Activated CD8-positive, alpha-beta memory T cell treated with anti-CD3 and anti-CD28 coated beads, Interleukin-2, amount 50 U/mL, for 24 hours (primary cell): ENCODE results near the gene ALDH1A1.
"Not testable (repeated sequence)": the region's sequence is repeated elsewhere in the genome, so short reads cannot be mapped to it uniquely, and the experiment has no call there.

ENCODE experiments used
- DNase-seq: peaks from one replicate; pipeline ENCODE4 v3.0.0-alpha.2; 2020; ENCODE audit errors: extremely low read depth

The ALDH1A1 gene

DNA sequence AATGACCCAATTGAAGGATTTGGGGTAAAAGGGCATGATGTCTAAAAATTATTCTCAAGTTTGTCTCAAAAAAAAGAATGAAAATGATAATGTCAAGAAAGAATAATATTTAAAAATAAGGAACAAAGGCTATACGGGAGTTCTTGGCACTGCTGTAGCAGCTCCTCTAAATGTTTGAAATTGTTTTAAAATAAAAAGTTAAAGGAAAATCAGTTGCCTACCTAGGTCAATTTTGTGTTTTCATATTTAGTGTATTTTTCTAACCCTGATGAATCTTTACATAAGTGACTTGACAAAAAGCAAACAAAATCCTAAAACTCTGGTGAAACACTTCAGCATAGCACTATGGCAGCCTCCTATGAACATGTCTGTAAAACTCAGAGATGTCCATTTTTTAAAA lies 56.4 kb downstream of the ALDH1A1 start:
- no peak for DNase-seq

DNA sequence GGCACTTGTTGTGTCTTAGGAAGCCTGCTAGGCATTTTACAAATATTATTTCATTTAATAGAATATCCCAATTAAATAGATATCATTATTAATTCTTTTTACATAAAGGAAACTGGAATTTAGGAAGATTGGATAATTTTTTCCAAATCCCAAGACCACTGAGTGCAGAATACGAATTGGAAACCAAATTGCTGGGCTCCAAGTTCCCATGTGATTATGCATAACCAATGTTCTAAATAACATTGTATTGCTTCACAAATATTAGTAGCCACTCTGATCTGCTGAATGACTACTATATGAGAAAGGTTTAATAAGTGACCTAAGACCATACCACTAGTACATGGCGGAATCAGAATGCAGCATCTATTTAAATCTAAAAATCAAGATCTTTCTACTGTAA lies 57.7 kb downstream of the ALDH1A1 start:
- no peak for DNase-seq

DNA sequence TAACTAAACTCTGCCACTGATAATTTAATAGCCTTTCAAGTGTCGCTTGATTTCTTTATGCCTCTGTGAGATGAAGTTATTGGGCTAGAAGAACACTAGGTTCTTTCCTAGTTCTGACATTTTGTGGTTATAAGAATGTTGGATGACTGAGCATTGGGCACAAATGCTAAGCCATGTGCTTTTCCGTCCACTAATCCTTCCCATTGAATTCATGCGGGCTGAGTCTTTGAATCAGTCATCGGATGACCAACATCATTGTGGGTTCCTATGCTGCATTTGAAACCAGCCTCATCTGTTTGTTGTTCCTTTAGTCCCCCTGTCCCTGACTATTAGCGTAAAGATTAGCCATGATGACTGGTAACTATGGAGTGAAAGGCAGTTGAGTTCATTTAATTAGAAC lies 58.5 kb downstream of the ALDH1A1 start:
- DNase-seq = no peak

DNA sequence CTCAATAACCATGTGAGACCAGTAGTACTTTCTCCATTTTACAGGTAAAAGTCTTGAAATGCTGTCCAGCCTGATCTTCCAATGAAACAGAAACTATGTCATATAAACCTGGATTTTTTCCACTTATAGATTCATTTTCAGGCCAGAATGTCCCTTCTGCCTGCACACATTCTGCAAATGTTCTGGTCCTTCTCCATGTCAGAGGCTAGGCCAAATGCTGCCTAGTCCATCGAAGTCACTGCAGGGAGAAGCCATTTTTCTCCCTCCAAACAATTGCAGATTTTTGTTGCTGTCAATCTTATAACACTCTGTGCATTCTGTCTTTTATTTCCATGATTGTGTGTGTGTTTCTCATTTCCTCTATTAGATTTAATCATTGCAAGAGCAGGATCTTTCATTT lies 59.4 kb downstream of the ALDH1A1 start:
- no peak for DNase-seq

DNA sequence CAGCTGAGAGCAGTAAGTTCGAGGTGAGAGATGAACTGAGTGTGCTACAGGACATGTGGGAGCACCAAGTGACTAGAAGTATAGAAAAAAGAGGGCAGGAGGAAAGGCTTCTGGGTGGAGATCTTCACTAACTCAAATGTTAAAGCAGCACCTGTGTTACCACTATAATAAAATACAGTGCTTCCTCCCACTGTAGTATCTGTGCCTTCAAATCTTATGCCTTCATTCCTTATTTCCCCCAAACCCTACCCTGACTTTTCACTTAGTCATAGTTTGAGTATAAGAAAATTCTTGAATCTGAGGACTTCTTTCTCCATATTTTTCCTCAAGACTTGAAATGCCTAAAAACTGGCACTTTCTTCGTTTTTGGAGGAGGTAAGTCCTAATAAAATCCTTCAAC lies 61.8 kb downstream of the ALDH1A1 start:
- no peak for DNase-seq

DNA sequence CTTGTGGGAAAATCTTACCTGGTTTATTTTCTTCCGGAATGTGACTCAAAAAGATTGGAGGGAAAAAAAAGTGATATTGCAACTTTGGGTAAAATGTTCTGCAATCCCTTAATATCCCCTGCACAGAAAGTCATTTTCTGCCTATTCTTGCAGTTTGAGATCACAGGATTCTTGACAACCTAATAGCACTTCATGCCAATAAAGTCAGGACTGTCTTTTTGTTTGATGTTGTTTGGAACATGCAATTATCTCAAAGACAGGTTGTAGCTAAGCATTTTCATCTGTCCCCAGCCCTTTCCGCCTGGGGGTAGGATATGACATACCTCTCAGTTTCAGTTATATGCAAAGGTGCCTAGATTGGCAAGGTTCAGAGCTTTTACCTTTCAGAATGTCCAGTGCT lies 63.9 kb downstream of the ALDH1A1 start:
- DNase-seq = no peak

DNA sequence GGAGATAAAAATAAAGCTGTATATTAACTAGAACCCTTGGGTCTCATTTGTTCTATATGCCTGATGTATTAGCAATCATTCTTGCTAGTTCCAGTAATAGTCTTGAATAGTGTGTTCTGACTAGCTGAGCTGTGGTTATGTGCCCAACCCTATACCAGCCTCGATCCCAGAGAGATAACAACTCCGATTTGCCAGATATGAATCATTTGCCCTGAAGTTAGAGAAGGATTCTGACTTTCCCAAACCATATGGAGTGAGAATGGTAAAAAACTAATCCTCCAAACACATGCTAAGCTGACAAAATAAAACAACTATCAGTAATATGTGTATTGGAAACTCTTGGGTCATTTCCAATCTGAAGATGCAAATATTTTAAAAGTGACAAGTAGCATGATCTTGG lies 64.8 kb downstream of the ALDH1A1 start:
- no peak for DNase-seq

DNA sequence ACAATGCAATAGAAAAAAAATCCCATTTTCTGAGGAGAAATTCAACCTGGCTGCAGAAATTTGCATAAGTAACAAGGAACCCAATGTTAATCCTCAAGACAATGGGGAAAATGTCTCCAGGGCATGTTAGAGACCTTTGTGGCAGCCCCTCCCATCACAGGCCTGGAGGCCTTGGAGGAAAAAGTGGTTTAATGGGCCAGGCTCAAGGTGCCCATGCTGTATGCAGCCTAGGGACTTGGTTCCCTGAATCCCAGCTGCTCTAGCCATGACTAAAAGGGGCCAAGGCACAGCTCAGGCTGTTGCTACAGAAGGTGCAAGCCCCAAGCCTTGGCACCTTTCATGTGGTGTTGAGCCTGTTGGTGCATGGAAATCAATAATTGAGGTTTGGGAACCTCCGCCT lies 66.5 kb downstream of the ALDH1A1 start:
- no peak for DNase-seq

DNA sequence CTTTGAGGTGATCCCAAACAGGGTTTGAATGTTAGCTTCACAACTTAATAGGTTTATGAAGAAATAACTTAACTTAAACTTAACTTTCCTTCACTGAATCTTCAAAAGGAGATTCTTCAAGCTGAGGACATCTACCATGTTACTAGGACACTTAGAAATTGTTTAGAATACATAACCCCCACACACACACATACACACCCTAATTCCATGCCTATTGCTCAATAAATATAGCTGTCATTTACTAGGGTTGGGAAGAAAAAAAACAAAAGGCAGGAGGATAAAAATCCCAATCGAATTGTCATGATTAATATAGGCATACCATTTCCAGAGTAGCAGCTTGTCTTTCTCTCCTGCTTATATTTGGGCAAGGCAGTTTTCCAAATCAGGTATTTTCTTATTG lies 68.3 kb downstream of the ALDH1A1 start:
- no peak for DNase-seq

DNA sequence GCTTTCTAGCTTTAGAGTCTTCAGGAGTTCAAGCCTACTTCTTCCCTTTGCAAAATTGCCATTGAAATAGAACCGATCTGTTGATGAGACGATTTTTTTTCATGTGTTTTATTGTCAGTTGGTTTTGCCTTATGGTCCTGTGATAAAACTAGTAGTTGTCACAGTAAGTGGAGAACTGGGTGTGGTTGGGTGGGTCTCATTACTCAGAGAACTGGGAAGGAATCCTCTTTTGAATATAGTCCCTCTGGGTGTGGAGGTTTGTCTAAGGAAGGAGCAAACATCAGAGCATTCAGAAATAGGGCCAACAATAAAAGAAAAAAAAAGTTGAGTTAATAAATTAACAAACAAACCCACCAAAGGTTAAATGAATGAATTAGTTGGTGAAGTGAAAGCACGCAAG lies 69.0 kb downstream of the ALDH1A1 start:
- no peak for DNase-seq

DNA sequence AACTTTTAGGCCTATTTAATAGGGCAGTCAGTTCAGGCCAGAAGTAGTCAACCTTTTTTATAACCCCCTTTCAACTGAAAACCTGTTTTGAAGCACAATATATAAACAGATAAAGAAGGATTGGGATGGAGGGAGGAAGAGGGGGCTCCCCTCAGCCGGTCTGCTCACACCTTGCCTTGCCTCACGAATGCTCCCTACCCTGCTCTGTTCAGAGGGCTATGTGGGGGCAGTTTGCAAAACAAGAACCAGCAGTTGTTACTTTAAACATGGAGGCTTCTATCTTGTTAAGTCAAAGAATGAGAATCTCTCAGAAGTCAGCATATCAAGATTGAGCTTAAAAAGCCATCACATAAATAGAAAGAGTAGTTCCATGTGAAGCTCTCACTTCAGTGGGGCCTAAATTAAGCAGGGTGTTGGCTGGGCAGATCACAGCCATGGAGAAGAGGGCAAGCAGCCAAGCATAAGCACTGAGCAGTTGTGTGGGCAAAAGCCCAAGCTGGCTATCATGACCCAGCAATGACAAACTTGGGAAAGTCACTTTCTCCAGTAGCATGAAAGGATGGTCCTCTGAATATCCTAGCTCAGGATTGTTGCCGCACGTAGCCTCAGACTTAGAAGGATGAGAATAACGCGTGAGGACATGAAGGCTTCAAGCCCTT lies 70.6 kb downstream of the ALDH1A1 start:
- no peak for DNase-seq

DNA sequence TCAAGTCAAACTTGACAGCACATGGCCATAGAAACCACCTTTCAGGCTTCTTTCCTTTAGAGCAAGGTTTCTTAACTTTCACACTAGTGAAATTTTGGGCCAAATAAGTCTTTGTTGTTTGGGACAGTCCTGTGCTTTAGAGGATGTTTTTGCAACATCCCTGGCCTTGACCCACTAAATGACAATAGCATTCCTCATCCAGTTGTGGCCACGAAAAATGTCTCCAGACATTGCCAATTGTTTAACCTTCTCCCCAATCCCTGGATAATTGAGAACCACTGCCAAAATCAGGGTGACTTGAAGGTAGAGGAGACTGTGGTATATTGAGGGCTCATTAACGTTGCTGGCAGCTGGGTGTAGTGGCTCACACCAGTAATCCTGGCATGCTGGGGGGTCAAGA lies 72.0 kb downstream of the ALDH1A1 start:
- no peak for DNase-seq

DNA sequence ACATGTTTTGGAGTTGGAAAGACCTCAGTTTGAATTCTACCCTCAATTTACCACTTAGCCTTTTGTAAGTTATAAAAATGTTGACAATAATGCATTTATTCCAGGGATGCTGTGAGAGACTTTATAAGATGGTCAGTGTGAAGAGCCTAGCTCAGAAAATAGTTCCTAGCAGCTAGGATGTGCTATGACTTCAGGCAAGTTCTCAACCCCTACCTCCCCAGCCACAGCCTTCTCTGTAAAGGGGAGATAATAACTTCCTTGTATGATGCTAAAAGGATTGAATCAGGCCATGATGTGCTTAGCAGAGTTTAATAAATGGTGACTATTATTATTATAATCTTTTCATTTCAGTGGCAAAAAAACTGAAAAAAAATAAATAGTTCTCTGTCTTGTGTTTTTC lies 77.6 kb downstream of the ALDH1A1 start:
- no peak for DNase-seq

DNA sequence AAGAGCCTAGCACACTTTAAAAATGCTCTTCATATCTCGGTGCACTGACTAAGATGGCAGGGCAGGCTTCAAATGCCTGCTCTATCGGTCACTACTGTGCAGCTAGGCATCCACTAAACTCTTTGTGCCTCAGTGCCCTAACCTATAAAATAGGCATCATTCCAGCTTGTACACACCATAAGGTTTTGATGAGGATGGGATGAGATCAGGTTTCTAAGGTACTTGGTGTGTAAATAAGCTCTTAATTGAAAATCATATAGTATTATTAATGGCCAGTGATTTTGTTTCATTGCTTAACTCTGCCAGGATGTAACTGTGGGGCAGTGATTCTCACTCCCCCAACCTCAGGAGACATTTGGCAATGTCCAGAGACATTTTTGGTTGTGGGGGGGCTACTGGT lies 78.5 kb downstream of the ALDH1A1 start:
- DNase-seq = no peak

DNA sequence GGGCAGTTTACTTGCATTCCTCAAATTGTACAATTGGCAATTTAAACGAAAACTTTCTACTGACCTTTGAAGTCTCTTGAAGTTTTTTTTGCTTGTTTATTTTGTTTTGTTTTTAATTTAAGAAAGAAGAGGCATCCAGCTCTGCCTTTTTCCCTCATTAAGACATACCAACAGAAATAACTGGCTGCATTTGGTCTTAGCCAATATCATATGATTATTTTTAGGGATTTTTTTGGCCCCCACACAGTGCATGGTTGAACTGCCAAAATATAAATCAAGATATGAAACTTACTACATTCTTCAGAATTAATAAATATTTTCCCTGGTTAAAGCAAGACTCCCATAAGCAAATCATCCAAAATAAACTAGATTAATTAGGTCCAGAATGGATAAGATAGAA lies 79.4 kb downstream of the ALDH1A1 start:
- no peak for DNase-seq

DNA sequence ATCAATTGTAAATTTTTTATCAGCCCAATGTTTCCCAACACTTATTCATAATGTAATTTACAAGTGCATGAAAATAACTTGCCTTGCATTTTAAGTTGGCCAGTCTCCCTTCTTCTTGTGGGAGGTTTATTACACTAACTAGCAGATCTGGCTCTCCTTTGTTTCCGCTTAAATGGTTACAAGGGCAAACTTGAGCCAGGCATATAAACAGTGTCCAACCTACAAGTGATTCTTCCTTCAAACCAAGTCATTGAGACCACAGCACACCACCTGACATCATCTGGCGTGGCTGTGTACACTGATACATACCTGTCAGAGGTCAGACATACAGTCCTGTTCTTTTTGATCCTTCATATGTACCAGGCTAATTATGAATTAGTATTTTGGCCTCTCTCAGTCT lies 80.1 kb downstream of the ALDH1A1 start:
- no peak for DNase-seq

DNA sequence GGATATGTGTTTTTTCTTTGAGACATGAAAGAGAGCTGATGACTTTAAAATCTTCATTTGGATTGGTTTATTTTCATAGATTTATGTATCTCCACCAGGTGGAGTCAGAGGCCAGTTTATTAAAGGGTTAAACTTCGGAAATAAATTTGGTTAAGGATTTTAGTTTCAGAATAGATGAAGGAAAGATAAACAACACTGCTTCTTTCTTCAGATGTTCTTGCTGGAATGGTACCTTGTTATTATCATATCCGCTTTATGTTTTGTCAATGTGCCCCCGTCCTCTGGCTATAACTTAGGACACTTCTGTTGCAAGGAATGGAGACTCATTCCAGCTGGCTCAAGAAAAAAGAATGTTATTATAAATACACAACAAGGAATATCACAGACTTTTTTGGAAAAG lies 81.2 kb downstream of the ALDH1A1 start:
- no peak for DNase-seq

DNA sequence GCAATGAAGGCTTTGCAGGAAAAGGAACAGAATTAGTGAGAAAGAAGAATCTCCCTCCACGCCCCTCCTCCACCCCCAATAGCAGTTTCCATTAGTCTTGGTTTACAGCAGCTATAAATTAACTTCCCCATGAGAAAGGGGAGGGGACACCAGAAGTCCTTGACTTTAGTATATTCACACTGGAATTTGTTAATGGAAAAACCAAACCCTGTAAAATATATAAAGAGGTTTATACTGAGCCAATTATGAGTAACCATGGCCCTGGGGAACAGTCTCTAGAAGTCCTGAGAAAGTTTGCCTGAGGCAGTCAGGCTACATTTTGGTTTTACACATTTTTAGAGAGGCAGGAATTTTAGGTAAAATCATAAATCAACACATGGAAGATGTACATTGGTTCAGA lies 88.5 kb downstream of the ALDH1A1 start:
- DNase-seq = no peak

DNA sequence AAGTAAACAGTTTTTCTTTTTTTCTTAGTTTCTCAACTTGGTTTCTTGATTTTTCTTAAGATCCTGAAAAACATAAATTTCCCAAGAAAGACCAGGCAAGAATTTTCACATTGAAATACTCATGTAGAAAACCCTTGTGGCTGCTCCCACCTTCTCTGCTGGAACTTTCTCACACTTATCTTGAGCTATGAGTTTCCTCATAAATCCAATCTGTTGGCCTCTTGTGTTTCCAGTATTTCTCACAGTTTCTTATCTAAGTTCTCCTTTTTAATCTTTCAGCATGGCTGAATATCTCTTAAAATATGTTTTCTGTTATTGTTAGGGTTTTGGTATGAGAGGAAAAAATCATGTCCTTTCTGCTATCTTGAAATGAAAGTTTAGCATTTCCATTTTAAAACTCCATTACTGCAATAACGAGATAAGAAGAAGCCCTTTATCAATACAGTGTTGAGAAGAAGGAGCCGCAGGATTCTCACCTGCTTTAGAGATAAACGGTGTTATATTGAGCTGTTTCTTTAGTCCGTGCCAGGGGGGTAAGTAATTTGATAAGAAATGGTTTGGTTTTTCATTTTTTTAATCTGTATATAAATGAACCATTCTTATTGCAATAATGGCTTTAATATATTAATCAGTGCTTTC lies 89.3 kb downstream of the ALDH1A1 start:
- no peak for DNase-seq

DNA sequence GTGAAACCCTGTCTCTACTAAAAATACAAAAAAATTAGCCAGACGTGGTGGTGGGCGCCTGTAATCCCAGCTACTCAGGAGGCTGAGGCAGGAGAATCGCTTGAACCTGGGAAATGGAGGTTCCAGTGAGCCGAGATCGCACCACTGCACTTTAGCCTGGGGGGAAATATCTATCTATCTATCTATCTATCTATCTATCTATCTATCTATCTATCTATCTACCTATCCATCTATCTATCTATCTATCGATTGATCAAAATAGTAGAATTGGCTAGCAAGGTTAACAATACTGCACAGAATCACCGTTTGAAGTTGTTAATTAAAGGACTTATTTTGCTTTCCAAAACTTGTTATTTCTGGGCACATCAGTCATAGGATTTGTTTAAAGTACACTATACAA lies 90.1 kb downstream of the ALDH1A1 start:
- not testable (repeated sequence) for DNase-seq

DNA sequence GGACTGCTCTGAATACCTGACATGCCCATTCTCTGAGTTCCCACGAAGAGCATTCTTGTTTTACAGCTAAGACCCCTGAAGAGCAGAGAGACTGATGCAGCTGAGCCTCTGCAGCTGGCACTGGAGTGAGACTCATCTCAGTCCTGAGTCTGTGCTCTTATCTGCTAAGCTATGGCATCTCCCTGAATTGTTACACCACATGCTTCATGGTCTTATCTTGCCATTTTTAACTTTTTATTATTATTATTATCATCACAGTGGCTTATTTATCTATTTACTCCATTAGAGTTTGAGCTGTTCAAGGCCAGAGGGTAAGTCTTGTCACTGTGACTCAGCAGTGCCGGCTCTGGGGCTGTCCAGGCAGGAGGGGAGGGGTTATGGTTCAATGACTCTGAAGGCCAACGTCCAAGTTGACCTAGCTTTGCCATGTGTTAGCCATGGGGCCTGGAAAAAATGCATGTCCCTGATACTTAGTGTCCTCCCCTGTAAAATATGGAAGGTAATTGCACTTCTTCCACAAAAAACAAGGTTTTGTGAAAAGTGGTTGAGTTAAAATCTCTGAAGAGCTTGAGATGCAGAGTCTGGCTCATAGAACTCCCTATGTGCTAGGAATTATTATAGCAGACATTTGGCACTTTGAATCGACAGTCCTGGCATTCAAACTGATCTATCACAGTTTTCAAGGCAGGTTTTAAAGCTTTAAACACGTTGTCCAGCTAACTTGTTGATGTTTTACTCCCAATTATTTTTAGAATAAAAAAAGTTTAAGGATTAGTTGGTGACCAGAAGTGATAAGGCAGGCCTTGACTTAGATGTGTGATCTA lies 94.6 kb downstream of the ALDH1A1 start:
- DNase-seq = no peak

DNA sequence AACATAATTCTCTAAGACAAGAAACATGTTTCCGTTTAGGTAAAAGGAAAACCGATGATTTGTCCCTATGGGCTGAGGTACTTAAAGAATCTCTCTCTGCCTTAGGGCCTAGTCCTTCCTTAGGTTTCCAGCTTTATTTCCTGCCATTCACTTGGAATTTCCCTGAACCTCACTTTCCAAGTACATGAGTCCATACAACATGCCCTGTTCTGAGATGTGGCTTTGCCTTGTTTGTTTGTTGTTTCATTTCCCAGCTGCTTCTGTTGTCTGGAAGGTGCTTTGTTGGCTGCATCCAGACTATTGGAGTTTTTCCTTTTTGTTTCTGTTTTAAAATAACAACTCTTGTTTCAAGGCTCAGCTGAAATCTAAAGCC lies 95.2 kb downstream of the ALDH1A1 start:
- DNase-seq = no peak

DNA sequence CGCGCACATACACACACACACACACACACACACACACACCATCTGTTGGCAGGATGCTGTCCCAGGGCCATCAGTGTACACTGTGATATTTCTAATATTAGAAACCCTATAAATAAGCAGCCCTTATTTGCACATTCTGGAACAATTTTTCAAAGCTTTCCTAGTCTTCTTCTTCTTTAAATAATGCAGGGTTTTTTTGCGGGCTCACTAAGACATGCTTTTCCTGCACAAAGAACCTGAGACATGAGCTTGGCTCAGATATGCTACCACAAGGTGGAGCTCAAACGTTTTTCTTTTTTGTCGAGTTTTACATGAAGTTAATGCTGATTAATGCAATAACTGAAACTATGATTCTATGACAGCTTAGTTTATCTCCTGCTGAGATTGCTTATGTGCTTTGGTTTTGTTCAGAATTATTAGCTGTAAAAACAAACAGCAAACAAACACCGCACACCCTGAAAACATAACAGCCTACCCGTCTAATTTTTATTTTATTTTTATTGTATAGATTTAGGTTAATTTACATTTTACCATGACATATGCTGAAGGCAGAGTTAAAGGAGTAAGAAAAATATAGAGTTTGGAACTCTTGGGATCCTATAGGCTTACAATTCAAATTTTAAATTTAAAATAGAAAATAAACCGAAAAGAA lies 95.8 kb downstream of the ALDH1A1 start:
- no peak for DNase-seq
